Erythroblast (primary cell): ENCODE results near the gene BAIAP2L1.

Experiments used
- GATA1 ChIP-seq: IDR thresholded peaks from 2 replicates; pipeline ENCODE4 v1.6.1; 2011; ENCODE audit warnings: low read depth, mild to moderate bottlenecking, control low read depth, low read length, moderate library complexity
- POLR2A ChIP-seq: IDR thresholded peaks from 2 replicates; pipeline ENCODE4 v1.6.1; 2011; ENCODE audit warnings: mild to moderate bottlenecking, low read length

DNA sequence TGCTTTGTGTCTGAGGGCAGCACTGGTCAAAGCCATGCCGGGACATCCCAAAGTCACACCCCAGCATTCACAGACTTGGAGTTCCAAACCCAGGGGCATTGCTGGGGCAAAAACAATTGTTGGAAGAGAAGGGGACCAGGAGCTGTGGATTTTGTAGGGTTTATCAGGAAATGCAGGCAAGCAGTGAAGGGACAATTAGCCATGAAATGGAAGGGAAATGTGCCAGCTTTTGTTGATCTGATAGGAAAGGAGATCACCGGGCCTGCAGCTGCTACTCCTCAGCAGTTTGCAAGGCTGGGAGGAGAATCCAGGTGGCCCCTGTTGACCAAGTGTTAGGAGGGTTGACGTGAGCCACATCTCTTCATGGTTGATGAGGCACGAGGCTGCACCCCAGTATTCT is 122.0 kb downstream of the BAIAP2L1 start:
- TF ChIP-seq POLR2A, result no peak
- no peak for TF ChIP-seq GATA1
